GM23338 (cell line): ENCODE data around the gene RINT1. TPM values are rescaled to one million over a fixed set of nuclear protein-coding genes. Genes with fewer than 3 reads are reported as not detected.

ENCODE experiments used
- ATAC-seq: fragments of 200-7000 bp; cut with Tn5 transposase; 3 replicates; pipeline ENCODE4 v1.9.1; 2020
- DNase-seq: peaks from one replicate; pipeline ENCODE4 v3.0.0-alpha.2; 2015; ENCODE audit warnings: low spot score
- H2AFZ ChIP-seq: fragments of 200-600 bp; sonication (generic); 2 replicates; pipeline ENCODE4 v1.8.0; 2016; ENCODE audit warnings: antibody characterized with exemption, mild to moderate bottlenecking, moderate library complexity
- H3F3A ChIP-seq: fragments of 200-600 bp; sonication (generic); replicated peaks from 2 replicates; pipeline ENCODE4 v1.8.0; 2017; ENCODE audit warnings: antibody characterized with exemption, mixed run types, low read depth
- H3K27ac ChIP-seq: fragments of 200-600 bp; sonication (generic); 2 replicates; pipeline ENCODE4 v1.6.1; 2016; ENCODE audit warnings: low read depth
- H3K27me3 ChIP-seq: fragments of 200-600 bp; sonication (generic); 2 replicates; pipeline ENCODE4 v1.8.0; 2016; ENCODE audit warnings: mild to moderate bottlenecking, mixed run types, moderate library complexity; ENCODE audit not compliant: insufficient read depth
- H3K36me3 ChIP-seq: fragments of 200-600 bp; sonication (generic); 2 replicates; pipeline ENCODE4 v1.8.0; 2016; ENCODE audit warnings: mild to moderate bottlenecking; ENCODE audit not compliant: insufficient read depth
- H3K4me1 ChIP-seq: fragments of 200-600 bp; sonication (generic); 2 replicates; pipeline ENCODE4 v1.8.0; 2016; ENCODE audit warnings: mild to moderate bottlenecking, moderate library complexity; ENCODE audit not compliant: insufficient read depth
- H3K4me2 ChIP-seq: fragments of 200-600 bp; sonication (generic); 2 replicates; pipeline ENCODE4 v1.7.1; 2017; ENCODE audit warnings: mixed run types
- H3K4me3 ChIP-seq: fragments of 200-600 bp; sonication (generic); 2 replicates; pipeline ENCODE4 v1.6.1; 2016; ENCODE audit warnings: mixed run types
- H3K79me2 ChIP-seq: fragments of 200-600 bp; sonication (generic); replicated peaks from 2 replicates; pipeline ENCODE4 v1.8.0; 2017; ENCODE audit warnings: mild to moderate bottlenecking; ENCODE audit not compliant: insufficient read depth
- H3K9me2 ChIP-seq: fragments of 200-600 bp; sonication (generic); 2 replicates; pipeline ENCODE4 v1.8.0; 2017; ENCODE audit not compliant: insufficient read depth
- H4K20me1 ChIP-seq: fragments of 200-600 bp; sonication (generic); replicated peaks from 2 replicates; pipeline ENCODE4 v1.8.0; 2017; ENCODE audit warnings: mild to moderate bottlenecking; ENCODE audit not compliant: insufficient read depth
- H3K27ac Mint-ChIP-seq: 2 replicates; pipeline ENCODE4 v1.8.0; 2020; ENCODE audit warnings: inconsistent platforms, mild to moderate bottlenecking, moderate library complexity, mixed read lengths
- H3K27me3 Mint-ChIP-seq: 3 replicates; pipeline ENCODE4 v1.8.0; 2022; ENCODE audit warnings: low read depth, mild to moderate bottlenecking, moderate library complexity, mixed read lengths, inconsistent platforms; ENCODE audit not compliant: insufficient read depth, poor library complexity
- H3K36me3 Mint-ChIP-seq: 3 replicates; pipeline ENCODE4 v1.8.0; 2021; ENCODE audit warnings: low read depth, mild to moderate bottlenecking, inconsistent platforms, moderate library complexity, mixed read lengths
- H3K4me1 Mint-ChIP-seq: 3 replicates; pipeline ENCODE4 v1.8.0; 2020; ENCODE audit warnings: mild to moderate bottlenecking, inconsistent platforms, mixed read lengths
- H3K4me3 Mint-ChIP-seq: 3 replicates; pipeline ENCODE4 v1.8.0; 2021; ENCODE audit warnings: moderate library complexity, mild to moderate bottlenecking, inconsistent platforms, mixed read lengths
- H3K9me3 Mint-ChIP-seq: 3 replicates; pipeline ENCODE4 v1.8.0; 2020; ENCODE audit warnings: moderate library complexity, mild to moderate bottlenecking, inconsistent platforms, mixed read lengths
- CREB1 ChIP-seq: fragments of 250-450 bp; sonication (Bioruptor Pico); IDR thresholded peaks from 2 replicates; pipeline ENCODE4 v1.5.0; 2020; ENCODE audit warnings: low read depth, mild to moderate bottlenecking, moderate library complexity
- EZH2 ChIP-seq: fragments of 200-600 bp; sonication (generic); IDR thresholded peaks from one replicate; pipeline ENCODE4 v1.8.0; 2017; ENCODE audit warnings: antibody characterized with exemption, mild to moderate bottlenecking, low read depth; ENCODE audit not compliant: unreplicated experiment
- EZH2phosphoT487 ChIP-seq: fragments of 200-600 bp; sonication (generic); IDR thresholded peaks from one replicate; pipeline ENCODE4 v1.8.1; 2018; ENCODE audit warnings: antibody characterized with exemption; ENCODE audit not compliant: unreplicated experiment
- JUNB ChIP-seq: IDR thresholded peaks from one replicate; pipeline ENCODE4 v1.6.1; 2016; ENCODE audit warnings: antibody characterized with exemption; ENCODE audit not compliant: unreplicated experiment
- NANOG ChIP-seq: IDR thresholded peaks from 2 replicates; pipeline ENCODE4 v1.6.1; 2016; ENCODE audit warnings: antibody characterized with exemption, borderline replicate concordance
- POLR2AphosphoS5 ChIP-seq: IDR thresholded peaks from 2 replicates; pipeline ENCODE4 v1.6.1; 2016; ENCODE audit warnings: antibody characterized with exemption, low read depth
- STAT1 ChIP-seq: IDR thresholded peaks from one replicate; pipeline ENCODE4 v1.6.1; 2016; ENCODE audit warnings: antibody characterized with exemption; ENCODE audit not compliant: unreplicated experiment
- ZNF114 ChIP-seq: fragments of 250-450 bp; sonication (Bioruptor Pico); IDR thresholded peaks from 2 replicates; pipeline ENCODE4 v1.5.0; 2020; ENCODE audit warnings: mild to moderate bottlenecking, moderate library complexity
- ZNF331 ChIP-seq: fragments of 250-450 bp; sonication (Bioruptor Pico); IDR thresholded peaks from 2 replicates; pipeline ENCODE4 v1.5.0; 2020; ENCODE audit warnings: low read depth, mild to moderate bottlenecking, moderate library complexity
- polyA plus RNA-seq: library from polyadenylated mRNA; unstranded; fragments of >200 nt; fragmentation: Nextera tagmentation; extraction: Ambion mirVana; gene quantifications from 2 replicates; pipeline ENCODE4 v1.2.1, GENCODE V29; 2016
- total RNA-seq: library from RNA; depleted of rRNA; stranded (reverse); fragments of >200 nt; shearing (Covaris generic); gene quantifications from 2 replicates; pipeline ENCODE4 v1.2.3, GENCODE V29; 2014
- TF ChIP-seq, protein P1 (sequence below): fragments of 250-450 bp; sonication (Bioruptor Pico); IDR thresholded peaks from 2 replicates; pipeline ENCODE4 v1.5.0; 2020; ENCODE audit warnings: mild to moderate bottlenecking, moderate library complexity
- TF ChIP-seq, protein P2 (sequence below), 2 experiments: fragments of 200-600 bp in 1 of 2; sonication (generic) in 1 of 2; conservative IDR thresholded peaks; 2 replicates each; pipeline versions ENCODE4 v1.5.1 to v1.6.1; 2016 to 2017; ENCODE audit warnings: antibody characterized with exemption in 2 of 2, low read depth in 2 of 2, mild to moderate bottlenecking in 2 of 2, moderate library complexity in 1 of 2
- TF ChIP-seq, protein P3 (sequence below): IDR thresholded peaks from one replicate; pipeline ENCODE4 v1.6.1; 2018; ENCODE audit warnings: antibody characterized with exemption; ENCODE audit not compliant: unreplicated experiment
- TF ChIP-seq, protein P4 (sequence below): IDR thresholded peaks from 2 replicates; pipeline ENCODE4 v1.6.1; 2016; ENCODE audit warnings: antibody characterized with exemption

The RINT1 gene
- total and polyA plus RNA-seq, 2 experiments from 2014 or later: 18.5 to 31.2 TPM

DNA sequence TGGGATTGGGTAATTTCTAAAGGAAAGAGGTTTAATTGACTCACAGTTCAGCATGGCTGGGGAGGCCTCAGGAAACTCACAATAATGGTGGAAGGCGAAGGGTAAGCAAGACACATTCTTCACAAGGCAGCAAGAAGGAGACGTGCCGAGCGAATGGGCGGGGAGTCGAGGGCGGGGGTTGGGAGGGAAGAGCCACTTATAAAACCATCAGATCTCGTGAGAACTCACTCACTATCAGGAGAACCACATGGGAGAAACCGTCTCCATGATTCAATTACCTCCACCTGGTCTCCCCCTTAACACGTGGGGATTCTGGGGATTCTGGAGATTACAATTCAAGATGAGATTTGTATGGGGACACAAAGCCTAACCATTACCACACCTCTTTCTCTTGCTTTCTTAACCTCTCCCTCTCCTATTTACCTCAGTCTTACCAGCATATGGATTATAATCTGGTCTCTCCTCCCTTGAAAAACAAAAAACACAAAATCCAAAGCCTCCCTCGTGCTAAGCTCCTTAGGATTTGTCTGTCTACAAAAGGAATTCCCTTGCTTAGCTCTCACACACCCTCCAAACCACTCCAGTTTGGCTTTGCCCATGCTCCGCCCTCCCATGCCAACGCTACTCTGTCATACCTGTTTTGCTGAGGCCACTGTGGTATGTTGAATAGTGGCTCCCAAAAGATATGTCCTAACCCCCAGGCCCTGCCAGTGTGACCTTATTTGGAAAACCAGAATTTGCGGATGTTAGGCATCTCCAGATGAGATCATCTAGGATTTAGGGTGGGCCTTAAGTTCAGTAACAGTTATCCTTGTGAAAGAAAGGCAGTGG is 68.9 kb downstream of the RINT1 start:
- ATAC-seq (peak; percentile 38), DNase-seq (peak; percentile 45)
- H3K9me2 ChIP-seq: peaks cover 8% of the 10 kb centered on the region; the same call in 1 of the 2 replicates
- H3K27me3 Mint-ChIP-seq: peaks cover 17% of the 10 kb centered on the region
- peaks cover 15% of the 10 kb centered on the region for H3K4me1 ChIP-seq
- H3K27ac Mint-ChIP-seq: peak overlapping the region; percentile 23
- TF ChIP-seq CREB1 (CRISPR knock-in tag) (no peak), EZH2phosphoT487 (no peak), EZH2 (no peak), NANOG (no peak), ZNF331 (no peak), JUNB (no peak), STAT1 (no peak), ZNF114 (CRISPR knock-in tag) (no peak), POLR2AphosphoS5 (no peak)
- TF ChIP-seq, protein P1, sequence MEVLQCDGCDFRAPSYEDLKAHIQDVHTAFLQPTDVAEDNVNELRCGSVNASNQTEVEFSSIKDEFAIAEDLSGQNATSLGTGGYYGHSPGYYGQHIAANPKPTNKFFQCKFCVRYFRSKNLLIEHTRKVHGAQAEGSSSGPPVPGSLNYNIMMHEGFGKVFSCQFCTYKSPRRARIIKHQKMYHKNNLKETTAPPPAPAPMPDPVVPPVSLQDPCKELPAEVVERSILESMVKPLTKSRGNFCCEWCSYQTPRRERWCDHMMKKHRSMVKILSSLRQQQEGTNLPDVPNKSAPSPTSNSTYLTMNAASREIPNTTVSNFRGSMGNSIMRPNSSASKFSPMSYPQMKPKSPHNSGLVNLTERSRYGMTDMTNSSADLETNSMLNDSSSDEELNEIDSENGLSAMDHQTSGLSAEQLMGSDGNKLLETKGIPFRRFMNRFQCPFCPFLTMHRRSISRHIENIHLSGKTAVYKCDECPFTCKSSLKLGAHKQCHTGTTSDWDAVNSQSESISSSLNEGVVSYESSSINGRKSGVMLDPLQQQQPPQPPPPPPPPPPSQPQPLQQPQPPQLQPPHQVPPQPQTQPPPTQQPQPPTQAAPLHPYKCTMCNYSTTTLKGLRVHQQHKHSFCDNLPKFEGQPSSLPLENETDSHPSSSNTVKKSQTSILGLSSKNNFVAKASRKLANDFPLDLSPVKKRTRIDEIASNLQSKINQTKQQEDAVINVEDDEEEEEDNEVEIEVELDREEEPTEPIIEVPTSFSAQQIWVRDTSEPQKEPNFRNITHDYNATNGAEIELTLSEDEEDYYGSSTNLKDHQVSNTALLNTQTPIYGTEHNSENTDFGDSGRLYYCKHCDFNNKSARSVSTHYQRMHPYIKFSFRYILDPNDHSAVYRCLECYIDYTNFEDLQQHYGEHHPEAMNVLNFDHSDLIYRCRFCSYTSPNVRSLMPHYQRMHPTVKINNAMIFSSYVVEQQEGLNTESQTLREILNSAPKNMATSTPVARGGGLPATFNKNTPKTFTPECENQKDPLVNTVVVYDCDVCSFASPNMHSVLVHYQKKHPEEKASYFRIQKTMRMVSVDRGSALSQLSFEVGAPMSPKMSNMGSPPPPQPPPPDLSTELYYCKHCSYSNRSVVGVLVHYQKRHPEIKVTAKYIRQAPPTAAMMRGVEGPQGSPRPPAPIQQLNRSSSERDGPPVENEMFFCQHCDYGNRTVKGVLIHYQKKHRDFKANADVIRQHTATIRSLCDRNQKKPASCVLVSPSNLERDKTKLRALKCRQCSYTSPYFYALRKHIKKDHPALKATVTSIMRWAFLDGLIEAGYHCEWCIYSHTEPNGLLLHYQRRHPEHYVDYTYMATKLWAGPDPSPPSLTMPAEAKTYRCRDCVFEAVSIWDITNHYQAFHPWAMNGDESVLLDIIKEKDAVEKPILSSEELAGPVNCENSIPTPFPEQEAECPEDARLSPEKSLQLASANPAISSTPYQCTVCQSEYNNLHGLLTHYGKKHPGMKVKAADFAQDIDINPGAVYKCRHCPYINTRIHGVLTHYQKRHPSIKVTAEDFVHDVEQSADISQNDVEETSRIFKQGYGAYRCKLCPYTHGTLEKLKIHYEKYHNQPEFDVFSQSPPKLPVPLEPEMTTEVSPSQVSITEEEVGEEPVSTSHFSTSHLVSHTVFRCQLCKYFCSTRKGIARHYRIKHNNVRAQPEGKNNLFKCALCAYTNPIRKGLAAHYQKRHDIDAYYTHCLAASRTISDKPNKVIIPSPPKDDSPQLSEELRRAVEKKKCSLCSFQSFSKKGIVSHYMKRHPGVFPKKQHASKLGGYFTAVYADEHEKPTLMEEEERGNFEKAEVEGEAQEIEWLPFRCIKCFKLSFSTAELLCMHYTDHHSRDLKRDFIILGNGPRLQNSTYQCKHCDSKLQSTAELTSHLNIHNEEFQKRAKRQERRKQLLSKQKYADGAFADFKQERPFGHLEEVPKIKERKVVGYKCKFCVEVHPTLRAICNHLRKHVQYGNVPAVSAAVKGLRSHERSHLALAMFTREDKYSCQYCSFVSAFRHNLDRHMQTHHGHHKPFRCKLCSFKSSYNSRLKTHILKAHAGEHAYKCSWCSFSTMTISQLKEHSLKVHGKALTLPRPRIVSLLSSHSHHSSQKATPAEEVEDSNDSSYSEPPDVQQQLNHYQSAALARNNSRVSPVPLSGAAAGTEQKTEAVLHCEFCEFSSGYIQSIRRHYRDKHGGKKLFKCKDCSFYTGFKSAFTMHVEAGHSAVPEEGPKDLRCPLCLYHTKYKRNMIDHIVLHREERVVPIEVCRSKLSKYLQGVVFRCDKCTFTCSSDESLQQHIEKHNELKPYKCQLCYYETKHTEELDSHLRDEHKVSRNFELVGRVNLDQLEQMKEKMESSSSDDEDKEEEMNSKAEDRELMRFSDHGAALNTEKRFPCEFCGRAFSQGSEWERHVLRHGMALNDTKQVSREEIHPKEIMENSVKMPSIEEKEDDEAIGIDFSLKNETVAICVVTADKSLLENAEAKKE: no peak
- TF ChIP-seq, protein P2, sequence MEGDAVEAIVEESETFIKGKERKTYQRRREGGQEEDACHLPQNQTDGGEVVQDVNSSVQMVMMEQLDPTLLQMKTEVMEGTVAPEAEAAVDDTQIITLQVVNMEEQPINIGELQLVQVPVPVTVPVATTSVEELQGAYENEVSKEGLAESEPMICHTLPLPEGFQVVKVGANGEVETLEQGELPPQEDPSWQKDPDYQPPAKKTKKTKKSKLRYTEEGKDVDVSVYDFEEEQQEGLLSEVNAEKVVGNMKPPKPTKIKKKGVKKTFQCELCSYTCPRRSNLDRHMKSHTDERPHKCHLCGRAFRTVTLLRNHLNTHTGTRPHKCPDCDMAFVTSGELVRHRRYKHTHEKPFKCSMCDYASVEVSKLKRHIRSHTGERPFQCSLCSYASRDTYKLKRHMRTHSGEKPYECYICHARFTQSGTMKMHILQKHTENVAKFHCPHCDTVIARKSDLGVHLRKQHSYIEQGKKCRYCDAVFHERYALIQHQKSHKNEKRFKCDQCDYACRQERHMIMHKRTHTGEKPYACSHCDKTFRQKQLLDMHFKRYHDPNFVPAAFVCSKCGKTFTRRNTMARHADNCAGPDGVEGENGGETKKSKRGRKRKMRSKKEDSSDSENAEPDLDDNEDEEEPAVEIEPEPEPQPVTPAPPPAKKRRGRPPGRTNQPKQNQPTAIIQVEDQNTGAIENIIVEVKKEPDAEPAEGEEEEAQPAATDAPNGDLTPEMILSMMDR (conservative IDR thresholded peaks at IDR 0.05; ENCODE audit: low read depth in 2 of 2): no peak
- TF ChIP-seq, protein P3, sequence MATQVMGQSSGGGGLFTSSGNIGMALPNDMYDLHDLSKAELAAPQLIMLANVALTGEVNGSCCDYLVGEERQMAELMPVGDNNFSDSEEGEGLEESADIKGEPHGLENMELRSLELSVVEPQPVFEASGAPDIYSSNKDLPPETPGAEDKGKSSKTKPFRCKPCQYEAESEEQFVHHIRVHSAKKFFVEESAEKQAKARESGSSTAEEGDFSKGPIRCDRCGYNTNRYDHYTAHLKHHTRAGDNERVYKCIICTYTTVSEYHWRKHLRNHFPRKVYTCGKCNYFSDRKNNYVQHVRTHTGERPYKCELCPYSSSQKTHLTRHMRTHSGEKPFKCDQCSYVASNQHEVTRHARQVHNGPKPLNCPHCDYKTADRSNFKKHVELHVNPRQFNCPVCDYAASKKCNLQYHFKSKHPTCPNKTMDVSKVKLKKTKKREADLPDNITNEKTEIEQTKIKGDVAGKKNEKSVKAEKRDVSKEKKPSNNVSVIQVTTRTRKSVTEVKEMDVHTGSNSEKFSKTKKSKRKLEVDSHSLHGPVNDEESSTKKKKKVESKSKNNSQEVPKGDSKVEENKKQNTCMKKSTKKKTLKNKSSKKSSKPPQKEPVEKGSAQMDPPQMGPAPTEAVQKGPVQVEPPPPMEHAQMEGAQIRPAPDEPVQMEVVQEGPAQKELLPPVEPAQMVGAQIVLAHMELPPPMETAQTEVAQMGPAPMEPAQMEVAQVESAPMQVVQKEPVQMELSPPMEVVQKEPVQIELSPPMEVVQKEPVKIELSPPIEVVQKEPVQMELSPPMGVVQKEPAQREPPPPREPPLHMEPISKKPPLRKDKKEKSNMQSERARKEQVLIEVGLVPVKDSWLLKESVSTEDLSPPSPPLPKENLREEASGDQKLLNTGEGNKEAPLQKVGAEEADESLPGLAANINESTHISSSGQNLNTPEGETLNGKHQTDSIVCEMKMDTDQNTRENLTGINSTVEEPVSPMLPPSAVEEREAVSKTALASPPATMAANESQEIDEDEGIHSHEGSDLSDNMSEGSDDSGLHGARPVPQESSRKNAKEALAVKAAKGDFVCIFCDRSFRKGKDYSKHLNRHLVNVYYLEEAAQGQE: no peak
- TF ChIP-seq, protein P4, sequence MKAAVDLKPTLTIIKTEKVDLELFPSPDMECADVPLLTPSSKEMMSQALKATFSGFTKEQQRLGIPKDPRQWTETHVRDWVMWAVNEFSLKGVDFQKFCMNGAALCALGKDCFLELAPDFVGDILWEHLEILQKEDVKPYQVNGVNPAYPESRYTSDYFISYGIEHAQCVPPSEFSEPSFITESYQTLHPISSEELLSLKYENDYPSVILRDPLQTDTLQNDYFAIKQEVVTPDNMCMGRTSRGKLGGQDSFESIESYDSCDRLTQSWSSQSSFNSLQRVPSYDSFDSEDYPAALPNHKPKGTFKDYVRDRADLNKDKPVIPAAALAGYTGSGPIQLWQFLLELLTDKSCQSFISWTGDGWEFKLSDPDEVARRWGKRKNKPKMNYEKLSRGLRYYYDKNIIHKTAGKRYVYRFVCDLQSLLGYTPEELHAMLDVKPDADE: no peak
- H3K27me3 ChIP-seq: no peaks in the 10 kb centered on the region
- peaks cover 13% of the 10 kb centered on the region for H3K36me3 Mint-ChIP-seq
- H3K4me1 Mint-ChIP-seq: peaks cover 34% of the 10 kb centered on the region
- peak overlapping the region; percentile 23; the same call in 1 of the 2 replicates for H3K4me2 ChIP-seq
- peaks cover 9% of the 10 kb centered on the region; the same call in 1 of the 3 replicates for H3K9me3 Mint-ChIP-seq
- H3K27ac ChIP-seq: peak overlapping the region; percentile 34
- H3K4me3 Mint-ChIP-seq: no peak overlapping the region
- H3K79me2 ChIP-seq: no peaks in the 10 kb centered on the region
- no peak overlapping the region for H2AFZ ChIP-seq
- H3K36me3 ChIP-seq: no peaks in the 10 kb centered on the region
- H3F3A ChIP-seq: no peaks in the 10 kb centered on the region
- no peak overlapping the region for H3K4me3 ChIP-seq
- H4K20me1 ChIP-seq: no peaks in the 10 kb centered on the region
